ENCODE data around the gene CRB3. TPM values are rescaled to one million over a fixed set of nuclear protein-coding genes. Genes with fewer than 3 reads are reported as not detected.

Gene CRB3
- 1 to 10 TPM; 1.6 to 2.4 TPM for total RNA-seq

GRCh38 chr19:6464070-6464873 is at the start of gene CRB3:
CRB3 (plus strand) TSS chr19:6464271; CDS start chr19:6464702, 431 bp downstream.
- intact Hi-C loops (cut with micrococcal nuclease): loop anchor here (5.0 kb wide), 1 partner anchor 53 kb away; no protein-coding TSS in a partner anchor
- H3K27ac Mint-ChIP-seq: no peak within 1 kb of the TSS
- peak; percentile 58 for DNase-seq
- peaks cover 7% of the 10 kb centered on the region for H3K36me3 Mint-ChIP-seq
- H3K27me3 Mint-ChIP-seq: no peaks in the 10 kb centered on the region
- H3K4me3 Mint-ChIP-seq: peak within 1 kb of the TSS; percentile 32
- ChIA-PET POLR2A (interaction anchor here (0.7 kb wide), 1 partner anchor 78 kb away, joined by 3 read pairs; no protein-coding TSS in a partner anchor), CTCF (interaction anchor here (1.2 kb wide), 1 partner anchor 17 kb away, joined by 3 read pairs; the partner anchor contains the start of gene DENND1C)
- H3K4me1 Mint-ChIP-seq (ENCODE audit: low read depth): peaks cover 15% of the 10 kb centered on the region
- H3K9me3 Mint-ChIP-seq: no peaks in the 10 kb centered on the region

- Mint-ChIP-seq H3K27ac (no peak overlapping the region), H3K36me3 (peaks cover 48% of the 10 kb centered on the region), H3K4me3 (no peak overlapping the region), H3K27me3 (no peaks in the 10 kb centered on the region), H3K4me1 (ENCODE audit: low read depth) (no peaks in the 10 kb centered on the region), H3K9me3 (no peaks in the 10 kb centered on the region)
- POLR2A ChIA-PET: no interaction called here
- CTCF ChIA-PET: no interaction called here
- no peak for DNase-seq
- intact Hi-C loops (cut with micrococcal nuclease): no loop called here
Measured at GRCh38 chr19:6414793-6415590, 49.1 kb upstream of the CRB3 start.

- Mint-ChIP-seq H3K27me3 (no peaks in the 10 kb centered on the region), H3K9me3 (no peaks in the 10 kb centered on the region), H3K36me3 (peaks cover 53% of the 10 kb centered on the region), H3K27ac (no peak overlapping the region), H3K4me1 (ENCODE audit: low read depth) (peaks cover under 1% of the 10 kb centered on the region), H3K4me3 (no peak overlapping the region)
- intact Hi-C loops (cut with micrococcal nuclease): no loop called here
- no peak for DNase-seq
- CTCF ChIA-PET: no interaction called here
- POLR2A ChIA-PET: no interaction called here
Measured at GRCh38 chr19:6415591-6416190, 48.4 kb upstream of the CRB3 start.

GRCh38 chr19:6416658-6417405 is 47.2 kb upstream of the CRB3 start:
- ChIA-PET POLR2A (no interaction called here), CTCF (no interaction called here)
- Mint-ChIP-seq H3K27me3 (no peaks in the 10 kb centered on the region), H3K4me1 (ENCODE audit: low read depth) (peaks cover 9% of the 10 kb centered on the region), H3K27ac (no peak overlapping the region), H3K36me3 (peaks cover 61% of the 10 kb centered on the region), H3K4me3 (no peak overlapping the region), H3K9me3 (no peaks in the 10 kb centered on the region)
- no peak for DNase-seq
- intact Hi-C loops (cut with micrococcal nuclease): no loop called here

- Mint-ChIP-seq H3K27me3 (no peaks in the 10 kb centered on the region), H3K9me3 (no peaks in the 10 kb centered on the region), H3K4me1 (ENCODE audit: low read depth) (peaks cover 20% of the 10 kb centered on the region), H3K4me3 (no peak overlapping the region), H3K27ac (no peak overlapping the region), H3K36me3 (peaks cover 65% of the 10 kb centered on the region)
- ChIA-PET CTCF (no interaction called here), POLR2A (no interaction called here)
- DNase-seq: no peak
- intact Hi-C loops (cut with micrococcal nuclease): no loop called here
Measured at GRCh38 chr19:6417713-6418561, 46.1 kb upstream of the CRB3 start.

GRCh38 chr19:6418562-6418932 is 45.5 kb upstream of the CRB3 start:
- no peak overlapping the region for H3K27ac Mint-ChIP-seq
- POLR2A ChIA-PET: no interaction called here
- CTCF ChIA-PET: no interaction called here

GRCh38 chr19:6421075-6422014 is 42.7 kb upstream of the CRB3 start:
- H3K27ac Mint-ChIP-seq: no peak overlapping the region

More at GRCh38 chr19:6418562-6418932, 45.5 kb upstream of the CRB3 start:
- no peaks in the 10 kb centered on the region for H3K27me3 Mint-ChIP-seq
- peaks cover 26% of the 10 kb centered on the region for H3K4me1 Mint-ChIP-seq (ENCODE audit: low read depth)
- no peaks in the 10 kb centered on the region for H3K9me3 Mint-ChIP-seq
- peaks cover 70% of the 10 kb centered on the region for H3K36me3 Mint-ChIP-seq
- intact Hi-C loops (cut with micrococcal nuclease): no loop called here
- no peak overlapping the region for H3K4me3 Mint-ChIP-seq
- DNase-seq: no peak

GRCh38 chr19:6423499-6424194 is 40.4 kb upstream of the CRB3 start:
- CTCF ChIA-PET: interaction anchor here (1.5 kb wide), 1 partner anchor 11 kb away, joined by 3 read pairs; no protein-coding TSS in a partner anchor
- Mint-ChIP-seq H3K27me3 (no peaks in the 10 kb centered on the region), H3K27ac (peak overlapping the region; percentile 82), H3K4me1 (ENCODE audit: low read depth) (peaks cover 36% of the 10 kb centered on the region), H3K36me3 (peaks cover 41% of the 10 kb centered on the region), H3K4me3 (peak overlapping the region; percentile 89), H3K9me3 (peaks cover 3% of the 10 kb centered on the region)
- intact Hi-C loops (cut with micrococcal nuclease): loop anchor here (2.0 kb wide), 1 partner anchor 57 kb away; the partner anchor contains the start of gene DENND1C
- POLR2A ChIA-PET: interaction anchor here (0.6 to 2.7 kb wide), 2 partner anchors 51 to 799 kb away, joined by 3 to 15 read pairs; partner anchors contain the start of gene ALKBH7
- DNase-seq: peak; percentile 60

More at GRCh38 chr19:6421075-6422014, 42.7 kb upstream of the CRB3 start:
- Mint-ChIP-seq H3K36me3 (peaks cover 55% of the 10 kb centered on the region), H3K4me3 (no peak overlapping the region), H3K9me3 (peaks cover 3% of the 10 kb centered on the region), H3K4me1 (ENCODE audit: low read depth) (peaks cover 36% of the 10 kb centered on the region), H3K27me3 (no peaks in the 10 kb centered on the region)
- no peak for DNase-seq
- POLR2A ChIA-PET: interaction anchor here (0.9 to 1.1 kb wide), 2 partner anchors 28 to 49 kb away, joined by 3 read pairs; partner anchors contain the start of gene GTF2F1
- intact Hi-C loops (cut with micrococcal nuclease): no loop called here
- CTCF ChIA-PET: interaction anchor here (0.5 kb wide), 1 partner anchor 25 kb away, joined by 3 read pairs; no protein-coding TSS in a partner anchor

GRCh38 chr19:6424195-6424938 is 39.7 kb upstream of the CRB3 start, which contains the start of gene KHSRP:
KHSRP (minus strand) TSS chr19:6424811; CDS start chr19:6424701, 110 bp downstream.
- DNase-seq: peak; percentile 34
- intact Hi-C loops (cut with micrococcal nuclease): loop anchor here (2.0 kb wide), 1 partner anchor 56 kb away; the partner anchor contains the start of gene DENND1C
- Mint-ChIP-seq H3K27ac (peak within 1 kb of the TSS; percentile 92), H3K4me1 (ENCODE audit: low read depth) (peaks cover 36% of the 10 kb centered on the region), H3K27me3 (no peaks in the 10 kb centered on the region), H3K9me3 (peaks cover 3% of the 10 kb centered on the region), H3K36me3 (peaks cover 34% of the 10 kb centered on the region), H3K4me3 (peak within 1 kb of the TSS; percentile 89)
- ChIA-PET POLR2A (interaction anchor here (0.9 to 2.7 kb wide), 9 partner anchors 12 to 440 kb away, joined by 3 to 15 read pairs (median 4); partner anchors contain the start of genes ALKBH7, CLPP, DENND1C and GTF2F1), CTCF (interaction anchor here (0.9 to 1.7 kb wide), 6 partner anchors 12 to 440 kb away, joined by 3 to 5 read pairs (median 3); partner anchors contain the start of gene CLPP)
